ENCODE data around the gene UBE2K.

- TF ChIP-seq, protein P1, sequence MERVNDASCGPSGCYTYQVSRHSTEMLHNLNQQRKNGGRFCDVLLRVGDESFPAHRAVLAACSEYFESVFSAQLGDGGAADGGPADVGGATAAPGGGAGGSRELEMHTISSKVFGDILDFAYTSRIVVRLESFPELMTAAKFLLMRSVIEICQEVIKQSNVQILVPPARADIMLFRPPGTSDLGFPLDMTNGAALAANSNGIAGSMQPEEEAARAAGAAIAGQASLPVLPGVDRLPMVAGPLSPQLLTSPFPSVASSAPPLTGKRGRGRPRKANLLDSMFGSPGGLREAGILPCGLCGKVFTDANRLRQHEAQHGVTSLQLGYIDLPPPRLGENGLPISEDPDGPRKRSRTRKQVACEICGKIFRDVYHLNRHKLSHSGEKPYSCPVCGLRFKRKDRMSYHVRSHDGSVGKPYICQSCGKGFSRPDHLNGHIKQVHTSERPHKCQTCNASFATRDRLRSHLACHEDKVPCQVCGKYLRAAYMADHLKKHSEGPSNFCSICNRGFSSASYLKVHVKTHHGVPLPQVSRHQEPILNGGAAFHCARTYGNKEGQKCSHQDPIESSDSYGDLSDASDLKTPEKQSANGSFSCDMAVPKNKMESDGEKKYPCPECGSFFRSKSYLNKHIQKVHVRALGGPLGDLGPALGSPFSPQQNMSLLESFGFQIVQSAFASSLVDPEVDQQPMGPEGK (CRISPR knock-in tag; IDR thresholded peaks at IDR 0.05; ENCODE audit: borderline replicate concordance), result no peak
- TF ChIP-seq ARNTL (CRISPR knock-in tag; IDR thresholded peaks at IDR 0.05; ENCODE audit: borderline replicate concordance, low read depth), result no peak
- TF ChIP-seq ISL1 (CRISPR knock-in tag; IDR thresholded peaks at IDR 0.05), result no peak
- no peak for TF ChIP-seq ZNF8 (CRISPR knock-in tag; IDR thresholded peaks at IDR 0.05)
- TF ChIP-seq CSDC2 (CRISPR knock-in tag; IDR thresholded peaks at IDR 0.05), result no peak
- no peak for TF ChIP-seq ESRRG (CRISPR knock-in tag; IDR thresholded peaks at IDR 0.05)
- no peak for TF ChIP-seq BACH2 (CRISPR knock-in tag; IDR thresholded peaks at IDR 0.05; ENCODE audit: borderline replicate concordance)
- no peak for TF ChIP-seq ZC3H10 (CRISPR knock-in tag; IDR thresholded peaks at IDR 0.05)
- no peak for TF ChIP-seq PPARA (CRISPR knock-in tag; IDR thresholded peaks at IDR 0.05; ENCODE audit: borderline replicate concordance)
- TF ChIP-seq, protein P2, sequence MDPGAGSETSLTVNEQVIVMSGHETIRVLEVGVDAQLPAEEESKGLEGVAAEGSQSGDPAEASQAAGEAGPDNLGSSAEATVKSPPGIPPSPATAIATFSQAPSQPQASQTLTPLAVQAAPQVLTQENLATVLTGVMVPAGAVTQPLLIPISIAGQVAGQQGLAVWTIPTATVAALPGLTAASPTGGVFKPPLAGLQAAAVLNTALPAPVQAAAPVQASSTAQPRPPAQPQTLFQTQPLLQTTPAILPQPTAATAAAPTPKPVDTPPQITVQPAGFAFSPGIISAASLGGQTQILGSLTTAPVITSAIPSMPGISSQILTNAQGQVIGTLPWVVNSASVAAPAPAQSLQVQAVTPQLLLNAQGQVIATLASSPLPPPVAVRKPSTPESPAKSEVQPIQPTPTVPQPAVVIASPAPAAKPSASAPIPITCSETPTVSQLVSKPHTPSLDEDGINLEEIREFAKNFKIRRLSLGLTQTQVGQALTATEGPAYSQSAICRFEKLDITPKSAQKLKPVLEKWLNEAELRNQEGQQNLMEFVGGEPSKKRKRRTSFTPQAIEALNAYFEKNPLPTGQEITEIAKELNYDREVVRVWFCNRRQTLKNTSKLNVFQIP (CRISPR knock-in tag; IDR thresholded peaks at IDR 0.05; ENCODE audit: borderline replicate concordance, low read depth), result no peak
- no peak for TF ChIP-seq RARB (CRISPR knock-in tag; IDR thresholded peaks at IDR 0.05)
These were observed 125.3 kb downstream of the UBE2K start for GRCh38 chr4:39823191-39823590.
